MCF 10A (cell line): ENCODE results near the gene MAPRE3. TPM values are rescaled to one million over a fixed set of nuclear protein-coding genes. Genes with fewer than 3 reads are reported as not detected.

Experiments used
- BruUV-seq: library from RNA; stranded (reverse); fragments of 400-500 nt; replicated peaks from 2 replicates; lab custom pipeline; 2021; lab: Mats Ljungman, UMichigan
- CTCF ChIA-PET: fragments of 300-600 bp; sonication (Branson Sonifier 250); formaldehyde crosslinking; extraction: SDS; loops from one replicate; lab custom pipeline; 2021; ENCODE audit warnings: antibody characterized with exemption, inconsistent platforms; lab: Yijun Ruan, JAX
- POLR2A ChIA-PET: fragments of 300-600, 350-650 bp; sonication (Branson Sonifier 250); formaldehyde crosslinking; extraction: SDS; loops from one replicate; lab custom pipeline; 2020; ENCODE audit warnings: antibody characterized with exemption, inconsistent platforms; lab: Yijun Ruan, JAX
- DNase-seq: peaks from one replicate; pipeline ENCODE4 v3.0.0-alpha.2; 2018; ENCODE audit not compliant: unreplicated experiment
- H3K27ac Mint-ChIP-seq: one replicate; pipeline ENCODE4 v1.8.0; 2022; ENCODE audit warnings: mild to moderate bottlenecking, low read depth, mixed read lengths; ENCODE audit not compliant: unreplicated experiment
- H3K27me3 Mint-ChIP-seq: one replicate; pipeline ENCODE4 v1.8.0; 2022; ENCODE audit warnings: mixed read lengths; ENCODE audit not compliant: insufficient read depth, unreplicated experiment
- H3K36me3 Mint-ChIP-seq: one replicate; pipeline ENCODE4 v1.8.0; 2022; ENCODE audit warnings: mild to moderate bottlenecking, moderate library complexity, mixed read lengths; ENCODE audit not compliant: insufficient read depth, unreplicated experiment
- H3K4me1 Mint-ChIP-seq: one replicate; pipeline ENCODE4 v1.8.0; 2022; ENCODE audit warnings: mixed read lengths; ENCODE audit not compliant: insufficient read depth, unreplicated experiment
- H3K4me3 Mint-ChIP-seq: one replicate; pipeline ENCODE4 v1.8.0; 2022; ENCODE audit warnings: mild to moderate bottlenecking, moderate library complexity, mixed read lengths; ENCODE audit not compliant: unreplicated experiment
- H3K9me3 Mint-ChIP-seq: one replicate; pipeline ENCODE4 v1.8.0; 2022; ENCODE audit warnings: mixed read lengths; ENCODE audit not compliant: unreplicated experiment
- CTCF ChIP-seq: fragments of 200-600 bp; IDR thresholded peaks from one replicate; pipeline ENCODE4 v1.8.0; 2022; ENCODE audit warnings: antibody characterized with exemption, mild to moderate bottlenecking; ENCODE audit not compliant: unreplicated experiment
- intact Hi-C: fragments of 100-400 bp; cut with micrococcal nuclease; formaldehyde crosslinking; loops from 2 replicates; pipeline ENCODE4 v1.14.1; 2022
- total RNA-seq: library from RNA; stranded (reverse); gene quantifications from 2 replicates; pipeline ENCODE4 v1.2.3, GENCODE V29; 2022

The MAPRE3 gene
- total RNA-seq, 1 experiment from 2014 or later, result 18.0 TPM

GRCh38 chr2:26988058-26988860, 17.8 kb downstream of the MAPRE3 start:
- Mint-ChIP-seq H3K4me1 (peaks cover 14% of the 10 kb centered on the region), H3K36me3 (peaks cover 5% of the 10 kb centered on the region), H3K9me3 (no peaks in the 10 kb centered on the region), H3K27ac (no peak overlapping the region), H3K4me3 (no peak overlapping the region), H3K27me3 (no peaks in the 10 kb centered on the region)
- ChIA-PET POLR2A (interaction anchor here (0.7 to 1.7 kb wide), 3 partner anchors 17 to 159 kb away, joined by 3 to 5 read pairs (median 3); no protein-coding TSS in a partner anchor), CTCF (interaction anchor here (0.6 to 5.2 kb wide), 5 partner anchors 22 to 970 kb away, joined by 3 to 25 read pairs (median 7); no protein-coding TSS in a partner anchor)
- intact Hi-C loops, result no loop called here
- BruUV-seq, result no TSS peak
- no peak for TF ChIP-seq CTCF
- peak; percentile 43 for DNase-seq

- BruUV-seq, result no TSS peak
- H3K9me3 Mint-ChIP-seq, result no peaks in the 10 kb centered on the region
- intact Hi-C loops, result no loop called here
- H3K4me3 Mint-ChIP-seq, result no peak overlapping the region
- peak; percentile 4 for DNase-seq
- no peaks in the 10 kb centered on the region for H3K27me3 Mint-ChIP-seq
- no peak for TF ChIP-seq CTCF
- H3K4me1 Mint-ChIP-seq, result peaks cover 14% of the 10 kb centered on the region
- peaks cover 5% of the 10 kb centered on the region for H3K36me3 Mint-ChIP-seq
- ChIA-PET CTCF (interaction anchor here (3.2 to 5.2 kb wide), 2 partner anchors 27 kb away, joined by 13 to 25 read pairs; no protein-coding TSS in a partner anchor), POLR2A (interaction anchor here (1.0 to 1.1 kb wide), 2 partner anchors 13 to 18 kb away, joined by 4 to 5 read pairs; no protein-coding TSS in a partner anchor)
- no peak overlapping the region for H3K27ac Mint-ChIP-seq
Measured at GRCh38 chr2:26989156-26989555, 18.7 kb downstream of the MAPRE3 start.

- TF ChIP-seq CTCF, result no peak
- intact Hi-C loops, result no loop called here
- H3K4me3 Mint-ChIP-seq, result no peak overlapping the region
- H3K27me3 Mint-ChIP-seq, result no peaks in the 10 kb centered on the region
- H3K4me1 Mint-ChIP-seq, result peaks cover 7% of the 10 kb centered on the region
- H3K9me3 Mint-ChIP-seq, result no peaks in the 10 kb centered on the region
- H3K36me3 Mint-ChIP-seq, result no peaks in the 10 kb centered on the region
- ChIA-PET POLR2A (interaction anchor here (1.2 kb wide), 1 partner anchor 13 kb away, joined by 4 read pairs; no protein-coding TSS in a partner anchor), CTCF (interaction anchor here (0.5 kb wide), 1 partner anchor 13 kb away, joined by 4 read pairs; no protein-coding TSS in a partner anchor)
- H3K27ac Mint-ChIP-seq, result no peak overlapping the region
- no TSS peak for BruUV-seq
- DNase-seq, result no peak
Measured at GRCh38 chr2:26991717-26992116, 21.3 kb downstream of the MAPRE3 start.

- peaks cover 3% of the 10 kb centered on the region for H3K4me1 Mint-ChIP-seq
- BruUV-seq, result no TSS peak
- ChIA-PET CTCF (interaction anchor here (1.6 kb wide), 1 partner anchor 32 kb away, joined by 5 read pairs; no protein-coding TSS in a partner anchor), POLR2A (interaction anchor here (1.8 kb wide), 1 partner anchor 11 kb away, joined by 5 read pairs; no protein-coding TSS in a partner anchor)
- no peak overlapping the region for H3K27ac Mint-ChIP-seq
- no peak overlapping the region for H3K4me3 Mint-ChIP-seq
- no peaks in the 10 kb centered on the region for H3K27me3 Mint-ChIP-seq
- intact Hi-C loops, result no loop called here
- no peaks in the 10 kb centered on the region for H3K36me3 Mint-ChIP-seq
- no peak for TF ChIP-seq CTCF
- DNase-seq, result peak; percentile 18
- H3K9me3 Mint-ChIP-seq, result no peaks in the 10 kb centered on the region
Measured at GRCh38 chr2:26993768-26994167, 23.3 kb downstream of the MAPRE3 start.
